Mucosa of stomach (tissue), 1 donor: Measurements from ENCODE around the gene AHDC1.
"Not testable (repeated sequence)": the region's sequence is repeated elsewhere in the genome, so short reads cannot be mapped to it uniquely, and the experiment has no call there.

Experiments used
- H3K27me3 ChIP-seq: one replicate; pipeline ENCODE4 v1.7.0; 2013; ENCODE audit warnings: mild to moderate bottlenecking, low read length; ENCODE audit not compliant: control insufficient read depth, insufficient read depth
- H3K36me3 ChIP-seq: one replicate; pipeline ENCODE4 v1.7.0; 2013; ENCODE audit warnings: low read length; ENCODE audit not compliant: control insufficient read depth, insufficient read depth
- H3K4me1 ChIP-seq: one replicate; pipeline ENCODE4 v1.7.0; 2013; ENCODE audit warnings: mild to moderate bottlenecking, low read length; ENCODE audit not compliant: control insufficient read depth, insufficient read depth
- H3K4me3 ChIP-seq: one replicate; pipeline ENCODE4 v1.7.0; 2013; ENCODE audit warnings: low read length
- H3K9ac ChIP-seq: one replicate; pipeline ENCODE4 v1.7.0; 2013; ENCODE audit warnings: mild to moderate bottlenecking, low read length, moderate library complexity
- H3K9me3 ChIP-seq: one replicate; pipeline ENCODE4 v1.7.0; 2013; ENCODE audit warnings: mild to moderate bottlenecking, low read length, moderate library complexity; ENCODE audit not compliant: control insufficient read depth
- donor health status: Pancreatic carcinoma.

Gene AHDC1

DNA sequence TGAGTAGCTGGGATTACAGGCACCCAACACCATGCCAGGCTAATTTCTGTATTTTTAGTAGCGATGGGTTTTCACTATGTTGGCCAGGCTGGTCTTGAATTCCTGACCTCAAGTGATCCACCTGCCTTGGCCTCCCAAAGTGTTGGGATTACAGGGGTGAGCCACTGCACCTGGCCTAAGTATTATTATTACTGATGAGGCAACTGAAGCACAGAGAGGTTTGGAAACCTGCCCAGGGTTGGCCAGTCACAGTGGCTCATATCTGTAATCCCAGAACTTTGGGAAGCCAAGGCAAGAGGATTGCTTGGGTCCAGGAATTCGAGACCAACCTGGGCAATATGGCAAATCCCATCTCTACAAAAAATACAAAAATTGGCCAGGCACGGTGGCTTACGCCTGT, 23.8 kb upstream of the AHDC1 start:
- not testable (repeated sequence) for H3K9me3 ChIP-seq, H3K4me1 ChIP-seq, H3K27me3 ChIP-seq, H3K4me3 ChIP-seq, H3K9ac ChIP-seq, H3K36me3 ChIP-seq

DNA sequence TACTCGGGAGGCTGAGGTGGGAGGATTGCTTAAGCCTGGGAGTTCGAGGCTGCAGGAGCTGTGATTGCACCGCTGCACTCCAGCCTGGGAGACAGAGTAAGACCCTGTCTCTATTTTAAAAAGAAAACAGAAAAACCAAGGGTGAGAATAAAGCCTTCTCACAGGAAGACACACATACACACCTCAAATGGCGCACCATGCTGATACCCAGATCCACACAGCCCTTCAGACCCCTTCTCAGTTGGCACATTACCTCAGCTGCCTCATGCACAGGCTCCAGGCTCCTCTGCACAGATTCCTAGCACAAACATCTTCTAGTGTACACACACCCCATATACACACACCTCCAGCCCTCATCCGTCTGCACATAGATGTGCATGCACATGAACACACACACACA, 23.1 kb upstream of the AHDC1 start:
- Histone ChIP-seq H3K4me3 (no peak overlapping the region), H3K36me3 (no peaks in the 10 kb centered on the region), H3K4me1 (peaks cover 3% of the 10 kb centered on the region), H3K9ac (no peak overlapping the region), H3K9me3 (no peaks in the 10 kb centered on the region), H3K27me3 (peaks cover 3% of the 10 kb centered on the region)

DNA sequence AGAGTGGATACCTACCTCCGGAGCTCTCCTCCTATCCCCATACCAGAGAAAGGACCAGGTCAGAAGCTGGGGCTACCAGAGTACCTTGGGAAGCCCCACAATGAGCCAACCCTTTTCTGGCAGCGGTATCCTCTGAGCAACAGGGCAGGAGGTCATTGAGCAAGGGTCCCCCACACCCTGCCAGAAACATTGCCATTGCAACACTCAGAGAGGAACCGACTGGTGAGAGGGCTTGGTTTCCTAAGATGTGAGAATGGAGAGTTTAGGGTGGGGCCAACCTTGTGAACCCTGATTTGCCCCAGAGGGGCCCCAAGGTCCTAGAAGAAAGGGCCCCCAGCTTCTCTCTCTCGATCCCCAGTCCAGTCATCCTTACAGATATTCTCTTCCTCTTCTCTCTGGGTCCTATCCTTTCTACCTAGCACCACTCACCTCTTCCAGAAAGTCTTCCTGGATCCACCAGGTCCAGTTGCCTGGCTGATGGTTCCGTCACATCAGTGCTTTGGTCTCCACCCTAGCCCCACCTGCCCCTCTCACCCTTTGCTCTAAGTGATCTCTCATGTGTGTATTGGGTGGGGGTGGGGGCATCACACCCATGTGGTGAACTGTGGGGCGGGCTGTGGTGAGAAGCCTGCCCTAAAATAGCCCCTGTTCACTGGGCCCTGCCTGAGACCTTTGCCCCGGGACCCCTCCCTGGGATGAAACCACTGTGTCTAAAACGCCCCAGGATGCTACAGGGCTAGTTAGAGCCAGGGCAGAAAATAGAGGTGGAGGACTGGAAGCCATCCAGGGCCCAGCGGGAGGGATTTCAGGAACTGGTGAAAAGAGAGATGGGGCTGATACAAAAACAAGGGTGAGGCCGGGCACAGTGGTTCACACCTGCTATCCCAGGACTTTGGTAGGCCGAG, 22.3 kb upstream of the AHDC1 start:
- no peak overlapping the region for H3K4me3 ChIP-seq
- peaks cover 8% of the 10 kb centered on the region for H3K4me1 ChIP-seq

DNA sequence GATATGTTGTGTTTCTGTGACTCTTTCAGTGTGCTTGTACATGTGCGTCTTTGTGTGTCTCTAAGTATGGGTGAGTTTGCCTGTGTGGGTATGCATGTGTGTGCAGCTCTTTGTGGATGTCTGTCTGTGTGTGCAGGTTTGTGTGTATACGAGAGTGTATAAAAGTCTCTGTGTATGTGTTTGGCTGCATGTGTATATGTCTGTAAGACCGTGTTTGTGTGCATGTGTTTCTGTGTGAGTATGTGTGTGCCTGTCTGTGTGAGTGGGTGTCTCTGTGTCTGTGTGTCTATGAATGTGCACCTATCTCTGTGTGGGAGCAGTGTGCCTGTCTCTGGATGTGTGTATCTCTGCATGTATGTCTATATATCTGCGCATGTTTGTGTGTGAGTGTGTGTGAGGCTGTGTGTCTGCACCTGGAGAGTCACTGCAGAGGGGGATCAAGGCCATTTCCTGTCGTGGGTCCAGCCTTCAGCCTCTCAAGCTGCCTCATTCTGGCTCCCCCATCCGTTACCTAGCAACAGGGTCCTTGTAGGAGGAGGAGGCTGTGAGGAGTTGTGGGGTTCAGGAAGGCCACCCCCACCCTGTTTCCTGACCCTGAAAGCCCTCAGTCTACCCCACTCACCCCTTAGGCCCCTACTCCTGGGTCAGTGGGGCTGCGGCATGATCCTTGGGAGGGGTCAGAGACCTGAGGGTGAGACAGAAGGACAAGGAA, 20.7 kb upstream of the AHDC1 start:
- no peak overlapping the region for H3K4me3 ChIP-seq
- peaks cover 3% of the 10 kb centered on the region for H3K27me3 ChIP-seq
- no peak overlapping the region for H3K9ac ChIP-seq
- H3K9me3 ChIP-seq = no peaks in the 10 kb centered on the region
- H3K4me1 ChIP-seq = peaks cover 9% of the 10 kb centered on the region
- H3K36me3 ChIP-seq = no peaks in the 10 kb centered on the region

More for the DNA sequence above, 22.3 kb upstream of the AHDC1 start:
- no peak overlapping the region for H3K9ac ChIP-seq
- no peaks in the 10 kb centered on the region for H3K9me3 ChIP-seq
- H3K27me3 ChIP-seq = peaks cover 3% of the 10 kb centered on the region
- no peaks in the 10 kb centered on the region for H3K36me3 ChIP-seq

DNA sequence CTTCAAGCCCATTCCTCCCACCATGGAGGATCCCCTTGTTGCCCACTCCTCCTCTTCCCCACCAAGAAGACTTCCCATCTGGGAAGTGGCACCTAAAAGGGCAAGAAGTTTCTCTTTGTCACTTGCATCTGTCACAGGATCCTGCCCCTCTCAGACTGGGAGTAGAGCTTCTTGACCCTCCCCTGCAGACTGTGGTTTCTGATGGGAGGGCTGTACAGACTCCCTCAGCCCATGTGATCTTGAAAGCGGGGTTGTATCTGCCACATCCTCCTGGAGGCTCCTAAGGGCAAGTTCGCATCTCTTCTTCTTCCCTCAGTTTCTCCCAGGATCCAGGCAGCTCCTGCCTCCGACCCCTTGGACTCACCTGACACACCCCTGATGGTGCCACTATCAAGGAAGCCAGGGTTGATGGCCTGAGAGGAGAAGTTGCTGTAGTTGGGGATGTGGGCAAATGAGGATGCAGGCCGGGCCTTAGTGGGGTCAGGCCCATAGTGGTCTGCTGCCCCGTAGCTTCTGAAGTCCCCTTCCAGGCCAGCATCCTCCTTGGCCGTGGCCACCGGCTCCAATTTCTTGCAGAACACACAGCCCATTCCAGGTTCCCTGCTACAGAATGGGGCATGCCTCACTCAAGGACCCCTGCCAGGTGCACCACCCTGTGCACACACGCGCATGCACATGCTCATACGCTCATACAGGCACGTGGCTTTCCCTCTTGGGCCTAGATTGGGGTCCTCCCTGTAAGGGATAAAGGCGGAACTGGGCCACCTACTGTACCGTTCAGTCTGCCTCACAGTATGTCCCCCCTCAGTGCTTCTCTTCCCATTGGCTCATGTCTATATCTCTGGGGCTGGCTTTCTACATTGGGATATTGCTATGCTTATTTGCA, 19.6 kb upstream of the AHDC1 start:
- Histone ChIP-seq H3K4me3 (no peak overlapping the region), H3K27me3 (no peaks in the 10 kb centered on the region), H3K9me3 (no peaks in the 10 kb centered on the region), H3K9ac (no peak overlapping the region), H3K4me1 (peaks cover 9% of the 10 kb centered on the region), H3K36me3 (no peaks in the 10 kb centered on the region)

DNA sequence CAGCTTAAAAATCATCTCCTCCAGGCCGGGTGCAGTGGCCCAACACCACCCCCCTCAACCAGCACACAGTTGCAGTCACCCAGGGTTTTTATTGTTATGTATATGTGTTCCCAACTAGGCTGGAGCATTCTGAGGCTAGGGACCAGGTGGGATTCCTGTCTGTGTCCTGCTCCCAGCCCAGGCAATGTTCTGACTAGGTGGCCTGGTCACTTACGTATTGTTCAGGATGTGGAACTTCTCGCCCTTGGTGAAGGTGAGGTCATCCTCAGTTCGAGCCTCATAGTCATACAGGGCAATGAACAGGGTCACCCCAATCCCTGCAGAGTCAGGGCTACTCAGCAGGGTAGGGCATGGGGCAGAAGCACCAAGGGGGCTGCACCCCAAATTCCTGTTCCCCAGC, 18.9 kb upstream of the AHDC1 start:
- H3K9me3 ChIP-seq = no peaks in the 10 kb centered on the region
- H3K9ac ChIP-seq = no peak overlapping the region
- H3K4me3 ChIP-seq = no peak overlapping the region
- H3K27me3 ChIP-seq = no peaks in the 10 kb centered on the region
- no peaks in the 10 kb centered on the region for H3K36me3 ChIP-seq
- peaks cover 9% of the 10 kb centered on the region for H3K4me1 ChIP-seq

DNA sequence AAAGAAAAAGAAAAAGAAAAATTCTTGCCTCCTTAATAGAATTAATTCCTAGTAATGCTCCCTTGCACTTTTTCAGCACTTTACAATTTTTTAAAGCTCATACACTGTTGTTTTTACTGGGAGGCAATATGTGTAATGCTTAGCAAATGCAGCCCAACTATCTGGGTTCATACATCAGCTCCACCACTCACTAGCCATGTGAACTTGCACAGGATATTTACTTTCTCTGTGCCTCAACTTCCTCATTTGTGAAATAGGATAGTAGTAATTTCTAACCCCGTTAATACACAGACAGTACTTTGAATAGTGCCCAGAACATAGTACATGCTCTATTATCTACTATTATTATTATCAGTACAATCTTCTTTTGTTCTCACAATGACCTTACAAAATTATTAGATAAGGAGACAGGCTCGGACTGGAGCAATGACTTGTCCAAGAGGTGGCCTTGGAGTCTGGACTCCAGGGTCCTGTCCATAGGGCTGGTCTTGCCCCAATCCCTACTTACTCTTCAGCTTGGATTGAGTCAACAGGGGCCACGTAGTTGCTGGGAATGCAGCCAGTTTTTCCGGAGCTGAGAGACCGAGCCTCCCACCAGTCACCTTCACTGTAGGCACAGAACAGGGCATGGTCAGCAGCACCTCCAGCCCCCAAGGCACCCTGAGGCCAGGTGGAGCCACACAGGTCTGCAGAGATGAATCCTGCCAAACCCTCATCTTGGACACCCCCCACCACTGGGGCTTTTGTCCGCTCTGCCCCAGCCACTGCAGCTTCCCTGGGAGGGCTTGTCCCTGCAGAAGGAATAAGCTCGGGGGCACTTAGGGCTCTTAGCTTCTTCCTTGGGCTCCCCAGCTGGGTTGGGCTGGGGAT, 17.3 kb upstream of the AHDC1 start:
- Histone ChIP-seq H3K9ac (no peak overlapping the region), H3K4me3 (no peak overlapping the region), H3K4me1 (peaks cover 9% of the 10 kb centered on the region), H3K36me3 (no peaks in the 10 kb centered on the region), H3K9me3 (no peaks in the 10 kb centered on the region), H3K27me3 (no peaks in the 10 kb centered on the region)

DNA sequence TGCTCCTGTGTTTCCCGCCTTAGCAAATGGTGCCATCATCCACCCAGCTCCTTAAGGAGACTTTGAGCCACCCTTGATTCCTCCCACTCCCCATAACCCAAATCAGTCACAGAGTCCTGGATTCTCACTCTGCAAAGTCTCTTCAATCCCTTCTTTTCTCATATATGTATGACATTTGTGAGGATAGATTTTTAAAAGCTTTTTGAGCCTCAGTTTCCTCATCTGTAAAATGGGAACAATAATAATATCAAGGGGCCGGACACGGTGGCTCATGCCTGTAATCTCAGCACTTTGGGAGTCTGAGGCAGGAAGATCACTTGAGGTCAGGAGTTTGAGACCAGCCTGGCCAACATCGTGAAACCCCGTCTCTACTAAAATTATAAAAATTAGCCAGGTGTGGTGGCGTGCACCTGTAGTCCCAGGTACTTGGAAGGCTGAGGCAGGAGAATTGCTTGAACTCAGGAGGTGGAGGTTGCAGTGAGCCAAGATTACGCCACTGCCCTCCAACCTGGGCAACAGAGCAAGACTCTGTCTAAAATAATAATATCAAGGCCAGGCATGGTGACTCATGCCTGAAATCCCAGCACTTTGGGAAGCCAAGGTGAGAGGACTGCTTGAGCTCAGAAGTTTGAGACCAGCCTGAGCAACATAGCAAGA, 16.0 kb upstream of the AHDC1 start:
- H3K4me3 ChIP-seq, H3K27me3 ChIP-seq, H3K36me3 ChIP-seq, H3K4me1 ChIP-seq, H3K9ac ChIP-seq, H3K9me3 ChIP-seq: not testable (repeated sequence)

DNA sequence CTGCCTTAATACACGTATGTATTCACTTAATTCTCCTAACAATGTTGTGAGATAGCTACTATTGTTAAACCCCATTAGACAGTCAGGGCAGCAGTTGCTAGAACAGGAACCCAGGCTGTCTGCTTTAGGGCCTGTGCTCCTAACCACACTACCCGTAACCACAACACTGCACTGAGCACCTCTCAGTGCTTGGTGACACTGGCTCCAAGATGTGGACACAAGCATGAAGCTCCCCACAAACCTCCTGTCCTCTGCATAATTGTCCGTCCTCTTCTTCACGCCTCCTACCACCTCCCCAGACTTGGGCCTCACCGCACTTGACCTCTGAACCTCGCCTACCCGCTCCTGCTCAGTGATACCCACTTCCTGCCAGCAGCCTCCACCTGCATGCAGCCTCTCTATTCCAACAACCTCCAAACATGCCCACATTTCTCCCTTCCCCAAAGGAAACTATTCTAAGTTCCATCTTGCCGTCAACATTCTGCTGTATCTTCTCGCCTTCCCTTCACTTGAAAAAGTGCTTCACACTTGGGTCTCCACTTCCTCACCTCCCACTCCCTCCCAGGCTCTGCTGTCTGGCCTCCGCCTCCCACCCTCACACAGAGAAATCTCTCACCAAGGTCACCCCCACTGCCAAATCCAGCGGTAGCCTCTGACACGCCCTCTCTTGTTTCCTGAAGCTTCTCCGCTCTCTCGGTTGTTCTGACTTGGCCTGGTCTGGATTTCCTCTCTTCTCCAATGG, 14.6 kb upstream of the AHDC1 start:
- no peaks in the 10 kb centered on the region for H3K9me3 ChIP-seq
- peaks cover 9% of the 10 kb centered on the region for H3K4me1 ChIP-seq
- no peak overlapping the region for H3K9ac ChIP-seq
- H3K27me3 ChIP-seq = no peaks in the 10 kb centered on the region
- no peak overlapping the region for H3K4me3 ChIP-seq
- H3K36me3 ChIP-seq = no peaks in the 10 kb centered on the region

DNA sequence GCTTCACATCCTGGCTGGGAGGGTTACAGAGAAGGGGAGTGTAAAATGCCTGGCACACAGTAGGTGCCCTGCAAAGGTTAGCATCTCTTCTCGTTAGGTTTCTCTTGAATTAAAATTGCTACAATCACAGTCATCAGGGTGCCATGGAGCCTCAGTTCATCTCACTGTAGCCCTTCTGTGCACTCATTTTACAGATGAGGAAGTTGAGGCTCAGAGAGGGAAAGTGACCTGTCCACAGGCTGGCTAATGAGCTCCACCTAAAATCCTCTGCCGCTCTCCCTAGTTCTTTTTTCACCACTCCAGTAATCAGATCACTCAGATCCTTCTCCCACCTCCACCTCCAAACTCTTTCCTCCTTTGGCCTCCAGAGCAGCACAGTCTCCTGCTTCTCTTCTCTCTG, 13.5 kb upstream of the AHDC1 start:
- H3K27me3 ChIP-seq = no peaks in the 10 kb centered on the region
- no peak overlapping the region for H3K9ac ChIP-seq
- no peak overlapping the region for H3K4me3 ChIP-seq
- peaks cover 5% of the 10 kb centered on the region for H3K4me1 ChIP-seq
- no peaks in the 10 kb centered on the region for H3K36me3 ChIP-seq
- H3K9me3 ChIP-seq = no peaks in the 10 kb centered on the region
